GM12878 (cell line): Measurements from ENCODE around the gene HRCT1.

ENCODE experiments used
- BACH1 ChIP-seq: fragments of 450-650 bp; IDR thresholded peaks from 2 replicates; pipeline ENCODE4 v1.6.1; 2017; ENCODE audit warnings: mild to moderate bottlenecking, borderline replicate concordance
- BHLHE40 ChIP-seq, 2 experiments: fragments of 450-650 bp in 1 of 2; IDR thresholded peaks; 2 replicates each; pipeline ENCODE4 v1.6.1; 2011 to 2017; ENCODE audit warnings: low read depth in 2 of 2, borderline replicate concordance in 1 of 2, improper control_type of control experiment in 1 of 2, low read length in 1 of 2, mild to moderate bottlenecking in 1 of 2
- EGR1 ChIP-seq, 2 experiments: IDR thresholded peaks; 1 replicate in 1 of 2; 2 replicates in 1 of 2; pipeline ENCODE4 v1.6.1; 2011 to 2012; ENCODE audit warnings: low read depth in 2 of 2, low read length in 2 of 2, borderline replicate concordance in 1 of 2, mild to moderate bottlenecking in 1 of 2, moderate library complexity in 1 of 2
- EP300 ChIP-seq, 2 experiments: fragments of 150-350 bp in 1 of 2; IDR thresholded peaks; 2 replicates each; pipeline ENCODE4 v1.6.1; 2011 to 2012; ENCODE audit warnings: low read depth in 2 of 2, low read length in 2 of 2, borderline replicate concordance in 1 of 2, improper control_type of control experiment in 1 of 2, inconsistent platforms in 1 of 2; ENCODE audit not compliant: control insufficient read depth in 1 of 2
- FOXM1 ChIP-seq: IDR thresholded peaks from 2 replicates; pipeline ENCODE4 v1.6.1; 2012; ENCODE audit warnings: low read depth, mild to moderate bottlenecking, inconsistent platforms, low read length, moderate library complexity
- NFIC ChIP-seq: IDR thresholded peaks from 2 replicates; pipeline ENCODE4 v1.6.1; 2012; ENCODE audit warnings: low read depth, mild to moderate bottlenecking, inconsistent platforms, low read length, moderate library complexity
- NRF1 ChIP-seq: conservative IDR thresholded peaks from 2 replicates; pipeline ENCODE4 v1.6.1; 2011; ENCODE audit warnings: mild to moderate bottlenecking, low read depth, low read length, improper control_type of control experiment
- PBX3 ChIP-seq: IDR thresholded peaks from 2 replicates; pipeline ENCODE4 v1.6.1; 2011; ENCODE audit warnings: mild to moderate bottlenecking, low read depth, low read length, moderate library complexity; ENCODE audit not compliant: insufficient replicate concordance
- SREBF2 ChIP-seq: IDR thresholded peaks from 2 replicates; pipeline ENCODE4 v1.6.1; 2012; ENCODE audit warnings: mild to moderate bottlenecking, low read length
- ZBTB11 ChIP-seq: fragments of 450-650 bp; formaldehyde crosslinking; IDR thresholded peaks from 2 replicates; pipeline ENCODE4 v1.5.0; 2022; ENCODE audit warnings: mild to moderate bottlenecking, missing genetic modification characterization

- TF ChIP-seq BHLHE40 (IDR thresholded peaks at IDR 0.05; ENCODE audit: borderline replicate concordance in 1 of 2, low read depth in 2 of 2, low read length in 1 of 2) (no peak), ZBTB11 (CRISPR knock-in tag) (no peak), BACH1 (no peak), NFIC (no peak), EGR1 (IDR thresholded peaks at IDR 0.05; ENCODE audit: borderline replicate concordance in 1 of 2, low read depth in 2 of 2, low read length in 2 of 2) (no peak), FOXM1 (no peak), SREBF2 (no peak), NRF1 (no peak), PBX3 (no peak), EP300 (IDR thresholded peaks at IDR 0.05; ENCODE audit: borderline replicate concordance in 1 of 2, control insufficient read depth in 1 of 2, low read depth in 2 of 2, low read length in 2 of 2) (no peak)
Measured at GRCh38 chr9:35904338-35904737, 1.7 kb upstream of the HRCT1 start.
